Astrocyte (in vitro differentiated cells and primary cell): ENCODE measurements around the gene MMD.

Experiments
- EZH2 ChIP-seq: IDR thresholded peaks from 2 replicates; pipeline ENCODE4 v1.6.1; 2012; ENCODE audit warnings: mild to moderate bottlenecking, low read length, inconsistent platforms; ENCODE audit not compliant: insufficient read depth
- TF ChIP-seq, protein P1 (sequence below): IDR thresholded peaks from 2 replicates; pipeline ENCODE4 v1.5.1; 2011; ENCODE audit warnings: low read depth, mild to moderate bottlenecking, inconsistent platforms, low read length, moderate library complexity; ENCODE audit not compliant: insufficient read depth

- TF ChIP-seq, protein P1, sequence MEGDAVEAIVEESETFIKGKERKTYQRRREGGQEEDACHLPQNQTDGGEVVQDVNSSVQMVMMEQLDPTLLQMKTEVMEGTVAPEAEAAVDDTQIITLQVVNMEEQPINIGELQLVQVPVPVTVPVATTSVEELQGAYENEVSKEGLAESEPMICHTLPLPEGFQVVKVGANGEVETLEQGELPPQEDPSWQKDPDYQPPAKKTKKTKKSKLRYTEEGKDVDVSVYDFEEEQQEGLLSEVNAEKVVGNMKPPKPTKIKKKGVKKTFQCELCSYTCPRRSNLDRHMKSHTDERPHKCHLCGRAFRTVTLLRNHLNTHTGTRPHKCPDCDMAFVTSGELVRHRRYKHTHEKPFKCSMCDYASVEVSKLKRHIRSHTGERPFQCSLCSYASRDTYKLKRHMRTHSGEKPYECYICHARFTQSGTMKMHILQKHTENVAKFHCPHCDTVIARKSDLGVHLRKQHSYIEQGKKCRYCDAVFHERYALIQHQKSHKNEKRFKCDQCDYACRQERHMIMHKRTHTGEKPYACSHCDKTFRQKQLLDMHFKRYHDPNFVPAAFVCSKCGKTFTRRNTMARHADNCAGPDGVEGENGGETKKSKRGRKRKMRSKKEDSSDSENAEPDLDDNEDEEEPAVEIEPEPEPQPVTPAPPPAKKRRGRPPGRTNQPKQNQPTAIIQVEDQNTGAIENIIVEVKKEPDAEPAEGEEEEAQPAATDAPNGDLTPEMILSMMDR, result no peak
- TF ChIP-seq EZH2, result no peak
These were observed 5.4 kb upstream of the MMD start for GRCh38 chr17:55426851-55427586.
